ENCODE measurements around the gene FAM53A.

DNA sequence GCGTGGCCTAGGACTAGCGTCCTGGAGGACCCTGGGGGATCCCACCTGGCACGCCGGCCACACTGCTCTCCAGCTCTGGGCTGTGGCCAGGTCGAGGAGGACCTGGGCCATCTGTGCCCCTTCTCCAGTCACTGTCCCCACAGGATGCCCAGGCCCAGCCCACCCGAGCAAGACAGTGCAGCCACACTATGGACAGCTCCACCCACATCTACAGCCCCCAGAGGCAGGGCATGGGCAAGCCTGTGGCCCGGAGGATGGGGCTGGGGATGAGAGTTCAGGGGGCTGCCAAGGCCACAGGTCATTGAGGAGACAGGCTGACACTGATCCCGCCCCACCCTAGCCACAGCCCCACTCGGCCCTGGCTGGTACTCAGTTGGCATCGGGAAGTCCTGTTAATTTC, 30.3 kb downstream of the FAM53A start:
- TF ChIP-seq, protein P1, sequence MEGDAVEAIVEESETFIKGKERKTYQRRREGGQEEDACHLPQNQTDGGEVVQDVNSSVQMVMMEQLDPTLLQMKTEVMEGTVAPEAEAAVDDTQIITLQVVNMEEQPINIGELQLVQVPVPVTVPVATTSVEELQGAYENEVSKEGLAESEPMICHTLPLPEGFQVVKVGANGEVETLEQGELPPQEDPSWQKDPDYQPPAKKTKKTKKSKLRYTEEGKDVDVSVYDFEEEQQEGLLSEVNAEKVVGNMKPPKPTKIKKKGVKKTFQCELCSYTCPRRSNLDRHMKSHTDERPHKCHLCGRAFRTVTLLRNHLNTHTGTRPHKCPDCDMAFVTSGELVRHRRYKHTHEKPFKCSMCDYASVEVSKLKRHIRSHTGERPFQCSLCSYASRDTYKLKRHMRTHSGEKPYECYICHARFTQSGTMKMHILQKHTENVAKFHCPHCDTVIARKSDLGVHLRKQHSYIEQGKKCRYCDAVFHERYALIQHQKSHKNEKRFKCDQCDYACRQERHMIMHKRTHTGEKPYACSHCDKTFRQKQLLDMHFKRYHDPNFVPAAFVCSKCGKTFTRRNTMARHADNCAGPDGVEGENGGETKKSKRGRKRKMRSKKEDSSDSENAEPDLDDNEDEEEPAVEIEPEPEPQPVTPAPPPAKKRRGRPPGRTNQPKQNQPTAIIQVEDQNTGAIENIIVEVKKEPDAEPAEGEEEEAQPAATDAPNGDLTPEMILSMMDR (conservative IDR thresholded peaks at IDR 0.05; ENCODE audit: low read depth, low read length), result no peak
- TF ChIP-seq EZH2phosphoT487 (IDR thresholded peaks at IDR 0.05; ENCODE audit: borderline replicate concordance, low read length), result no peak

Data from PC-3 (cell line).